ENCODE results near the gene LDAH.

GRCh38 chr2:20747317-20747716 lies 75.6 kb downstream of the LDAH start:
- TF ChIP-seq CTCF (conservative IDR thresholded peaks at IDR 0.05; ENCODE audit: low read depth in 2 of 2) (no peak), POLR2AphosphoS5 (IDR thresholded peaks at IDR 0.05; ENCODE audit: low read depth) (no peak), EZH2 (IDR thresholded peaks at IDR 0.05; ENCODE audit: low read depth, unreplicated experiment) (no peak)

Measured in GM23338 (cell line).